Cardiac fibroblast (primary cell): ENCODE measurements around the gene MRNIP.

Source experiments
- DNase-seq, 2 donors: peaks; one replicate each; pipeline versions ENCODE4 v3.0.0 to v3.0.0-alpha.2; 2010; ENCODE audit warnings: low read depth in 2 of 2
- H3K4me3 ChIP-seq, 2 donors: replicated peaks in 1 of 2; 1 replicate in 1 of 2; 2 replicates in 1 of 2; pipeline ENCODE4 v1.5.1; 2011; ENCODE audit warnings: low read depth in 2 of 2, low read length in 2 of 2, mild to moderate bottlenecking in 2 of 2, moderate library complexity in 1 of 2
- TF ChIP-seq, protein P1 (sequence below): IDR thresholded peaks from one replicate; pipeline ENCODE4 v1.5.1; 2011; ENCODE audit warnings: low read depth, mild to moderate bottlenecking, low read length, inconsistent platforms

MRNIP gene

DNA sequence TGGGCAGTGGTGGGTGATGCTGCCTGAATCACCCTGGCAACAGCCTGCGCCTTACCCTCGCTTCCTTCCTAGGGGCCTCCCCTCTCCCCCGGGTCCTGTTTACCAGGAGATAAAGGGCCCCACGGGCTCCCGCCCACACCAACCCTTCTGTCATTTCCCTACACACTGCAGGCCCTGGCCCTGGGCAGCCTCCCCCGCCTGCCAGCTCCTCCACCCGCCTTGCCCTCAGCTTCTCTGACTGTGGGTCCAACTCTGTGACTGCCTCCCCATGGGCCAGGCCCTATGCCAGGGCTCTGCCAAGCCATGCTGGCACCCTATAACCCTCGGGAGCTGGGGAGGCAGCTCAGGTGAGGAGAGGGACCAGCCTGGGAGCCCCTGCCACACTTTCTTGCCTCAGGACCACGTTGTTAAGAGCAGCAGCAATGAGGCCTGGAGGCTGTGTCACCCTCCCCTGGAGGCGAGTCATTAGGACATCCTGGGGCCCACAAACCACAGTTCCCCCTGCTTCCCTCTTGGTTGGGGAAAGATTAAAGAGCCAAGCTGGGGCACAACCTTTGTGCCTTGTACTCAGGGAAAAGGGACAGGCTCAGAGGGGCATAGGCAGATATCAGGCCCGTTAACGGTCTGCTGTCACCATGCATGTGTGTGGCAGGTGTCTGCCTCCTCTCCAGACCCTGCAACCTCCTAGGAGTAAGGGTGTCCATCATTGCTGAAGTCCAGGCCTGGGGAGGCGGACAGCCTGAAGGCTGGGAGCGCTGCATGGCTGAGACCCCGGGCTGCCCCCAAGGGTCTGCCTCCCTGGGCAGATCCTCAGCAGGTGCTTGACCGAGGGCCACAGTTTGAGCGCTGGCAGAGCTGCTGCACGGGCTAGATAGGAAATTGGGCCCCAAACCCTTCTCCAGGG, 54.7 kb downstream of the MRNIP start:
- peak; percentile 24 to 40 for DNase-seq
- H3K4me3 ChIP-seq: peak overlapping the region in 1 of 2 donors; percentile 2
- TF ChIP-seq, protein P1, sequence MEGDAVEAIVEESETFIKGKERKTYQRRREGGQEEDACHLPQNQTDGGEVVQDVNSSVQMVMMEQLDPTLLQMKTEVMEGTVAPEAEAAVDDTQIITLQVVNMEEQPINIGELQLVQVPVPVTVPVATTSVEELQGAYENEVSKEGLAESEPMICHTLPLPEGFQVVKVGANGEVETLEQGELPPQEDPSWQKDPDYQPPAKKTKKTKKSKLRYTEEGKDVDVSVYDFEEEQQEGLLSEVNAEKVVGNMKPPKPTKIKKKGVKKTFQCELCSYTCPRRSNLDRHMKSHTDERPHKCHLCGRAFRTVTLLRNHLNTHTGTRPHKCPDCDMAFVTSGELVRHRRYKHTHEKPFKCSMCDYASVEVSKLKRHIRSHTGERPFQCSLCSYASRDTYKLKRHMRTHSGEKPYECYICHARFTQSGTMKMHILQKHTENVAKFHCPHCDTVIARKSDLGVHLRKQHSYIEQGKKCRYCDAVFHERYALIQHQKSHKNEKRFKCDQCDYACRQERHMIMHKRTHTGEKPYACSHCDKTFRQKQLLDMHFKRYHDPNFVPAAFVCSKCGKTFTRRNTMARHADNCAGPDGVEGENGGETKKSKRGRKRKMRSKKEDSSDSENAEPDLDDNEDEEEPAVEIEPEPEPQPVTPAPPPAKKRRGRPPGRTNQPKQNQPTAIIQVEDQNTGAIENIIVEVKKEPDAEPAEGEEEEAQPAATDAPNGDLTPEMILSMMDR: no peak

GRCh38 chr5:179802950-179803562, 55.6 kb downstream of the MRNIP start:
- TF ChIP-seq, protein P1: no peak
- DNase-seq: no peak
- no peak overlapping the region for H3K4me3 ChIP-seq

- no peak overlapping the region for H3K4me3 ChIP-seq
- TF ChIP-seq, protein P1: no peak
- DNase-seq: no peak
Measured at GRCh38 chr5:179802207-179802883, 56.3 kb downstream of the MRNIP start.

GRCh38 chr5:179801304-179802206, 57.1 kb downstream of the MRNIP start:
- TF ChIP-seq, protein P1: peak; percentile 44
- DNase-seq: peak; percentile 48 to 64
- no peak overlapping the region for H3K4me3 ChIP-seq

DNA sequence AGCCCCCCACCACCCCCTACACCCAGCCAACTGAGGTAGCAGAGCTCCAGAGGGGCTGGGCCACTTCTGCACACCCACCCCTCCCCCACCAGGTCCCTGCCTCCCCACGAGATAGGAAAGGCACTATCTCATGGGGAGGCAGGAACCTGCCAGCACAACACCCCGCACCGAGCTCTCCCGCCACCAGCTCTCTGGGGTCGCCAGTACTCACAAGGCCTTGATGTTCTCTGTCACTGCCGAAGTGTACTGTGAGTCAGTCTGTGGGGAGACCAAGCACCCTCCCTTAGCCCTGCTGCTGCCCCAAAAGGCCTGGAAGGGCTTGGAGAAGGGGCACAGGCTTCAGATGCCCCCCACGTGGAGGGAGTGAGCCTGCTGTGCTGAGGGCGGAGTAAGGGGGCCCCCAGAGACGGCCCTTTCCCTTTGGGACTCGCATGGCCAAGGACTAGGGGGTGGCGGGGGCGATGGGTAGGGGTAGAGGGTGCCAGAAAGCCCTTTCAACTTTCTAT, 57.9 kb downstream of the MRNIP start:
- TF ChIP-seq, protein P1: no peak
- no peak for DNase-seq
- no peak overlapping the region for H3K4me3 ChIP-seq
